HG03196 (cell line): ENCODE measurements around the gene SLC18B1.

Source experiments
- ATAC-seq: cut with Tn5 transposase; IDR thresholded peaks from one replicate; pipeline ENCODE4 v1.9.1; 2021; ENCODE audit not compliant: unreplicated experiment

SLC18B1 gene

DNA sequence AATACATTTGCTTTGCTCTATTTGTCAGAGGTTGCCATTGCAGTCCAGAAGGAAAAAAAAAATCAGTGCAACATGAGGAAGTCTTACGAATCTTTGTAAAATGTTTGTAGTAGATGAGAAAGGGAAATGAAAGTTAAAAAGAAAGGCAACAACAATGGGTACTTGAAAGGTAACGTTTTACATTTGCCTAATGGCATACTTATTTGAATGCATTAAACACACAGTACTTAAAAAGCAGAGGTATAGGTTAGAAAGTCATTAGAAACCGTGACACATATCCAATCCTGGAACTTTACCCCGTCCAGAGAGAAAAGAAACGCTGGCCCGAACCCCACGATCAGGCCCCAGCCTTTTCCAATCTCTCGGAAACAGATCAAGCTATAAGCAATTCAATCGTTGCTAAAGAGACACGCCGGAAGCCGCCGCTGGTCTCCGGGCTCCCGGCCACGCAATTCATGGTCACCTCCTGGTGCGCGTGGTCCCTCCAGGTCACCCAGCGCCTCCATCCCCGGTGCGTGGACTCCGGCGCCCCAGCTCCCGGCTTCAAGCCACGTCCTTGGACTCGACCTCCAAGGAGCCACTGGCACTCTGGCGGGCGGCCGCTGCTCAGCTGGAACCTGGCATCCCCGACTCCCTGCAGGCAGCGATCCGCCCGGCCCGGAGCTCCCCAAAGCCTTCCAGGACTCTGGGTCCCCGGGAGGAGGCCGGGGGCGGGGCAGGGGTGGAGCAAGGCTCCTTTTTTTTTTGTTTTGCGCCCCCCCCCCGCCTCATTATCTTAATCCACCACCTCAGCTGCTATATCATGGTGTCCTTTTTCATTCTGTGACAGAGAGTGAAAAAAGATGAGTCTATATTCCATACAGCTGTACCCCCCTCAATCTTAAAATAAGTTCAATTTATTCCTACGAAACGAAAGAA is at the start of gene SLC18B1:
Gene SLC18B1, minus strand, starts transcription at position 687 of the 918 bp plus-strand sequence. Its CDS starts 181 bp downstream, at position 506.
- ATAC-seq, result peak; percentile 52

- no peak for ATAC-seq
These were observed 45.0 kb upstream of the SLC18B1 start for GRCh38 chr6:132843316-132844035.

DNA sequence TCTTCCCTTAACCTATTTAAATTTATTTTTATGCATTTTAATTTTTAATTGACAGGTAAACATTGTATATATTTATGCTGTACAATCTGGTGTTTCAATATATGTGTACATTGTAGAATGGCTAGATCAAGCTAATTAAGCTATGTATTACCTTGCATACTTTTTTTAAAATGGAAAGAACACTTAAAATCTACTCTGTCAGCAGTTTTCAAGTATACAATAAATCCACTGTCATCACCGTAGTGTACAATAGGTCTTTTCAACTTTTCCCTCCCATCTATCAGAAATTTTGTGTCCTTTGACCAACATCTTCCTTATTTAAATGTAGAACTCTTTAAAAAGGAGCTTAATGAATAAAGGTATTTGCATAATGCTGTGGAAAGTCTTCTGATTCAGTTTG is 43.5 kb upstream of the SLC18B1 start:
- ATAC-seq, result no peak

DNA sequence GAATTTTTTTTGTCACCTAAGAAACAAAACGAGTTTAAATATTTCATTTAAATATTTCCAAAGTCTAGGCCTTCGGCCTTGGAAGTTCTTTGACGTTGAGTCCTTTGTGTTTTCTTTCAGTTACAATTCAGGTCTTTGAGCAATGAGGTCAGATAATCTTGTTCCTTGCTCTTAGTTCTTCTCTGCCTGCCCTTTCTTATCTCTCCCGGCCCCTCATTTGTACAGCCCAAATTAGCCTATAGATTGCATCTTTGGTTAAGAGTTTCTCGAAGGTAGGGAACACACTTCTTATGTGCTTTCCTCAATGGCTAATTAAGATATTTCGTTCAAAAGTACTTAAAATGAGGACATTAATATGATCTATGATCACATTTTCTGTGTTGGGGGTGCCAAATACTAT is 34.5 kb upstream of the SLC18B1 start:
- no peak for ATAC-seq

DNA sequence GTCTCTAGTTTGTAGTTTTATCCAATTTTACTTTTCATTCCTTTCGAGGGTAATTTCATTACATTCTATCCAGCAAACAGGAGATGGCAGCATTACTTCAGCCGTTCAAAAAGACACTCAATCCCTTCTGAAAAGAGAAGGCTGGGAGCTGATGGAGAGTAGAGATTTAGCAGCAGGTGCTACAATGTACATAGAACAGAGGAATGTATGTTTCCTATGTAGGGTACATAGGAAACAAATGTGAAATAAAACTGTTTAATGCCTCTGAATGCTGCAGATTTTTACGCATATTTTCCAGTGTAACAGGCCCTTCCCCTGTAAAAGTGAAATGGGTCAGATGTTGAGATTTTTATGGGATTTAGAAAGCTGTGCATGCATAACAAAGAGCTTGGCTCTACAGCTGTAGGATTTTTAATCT is 31.9 kb upstream of the SLC18B1 start:
- ATAC-seq, result no peak

DNA sequence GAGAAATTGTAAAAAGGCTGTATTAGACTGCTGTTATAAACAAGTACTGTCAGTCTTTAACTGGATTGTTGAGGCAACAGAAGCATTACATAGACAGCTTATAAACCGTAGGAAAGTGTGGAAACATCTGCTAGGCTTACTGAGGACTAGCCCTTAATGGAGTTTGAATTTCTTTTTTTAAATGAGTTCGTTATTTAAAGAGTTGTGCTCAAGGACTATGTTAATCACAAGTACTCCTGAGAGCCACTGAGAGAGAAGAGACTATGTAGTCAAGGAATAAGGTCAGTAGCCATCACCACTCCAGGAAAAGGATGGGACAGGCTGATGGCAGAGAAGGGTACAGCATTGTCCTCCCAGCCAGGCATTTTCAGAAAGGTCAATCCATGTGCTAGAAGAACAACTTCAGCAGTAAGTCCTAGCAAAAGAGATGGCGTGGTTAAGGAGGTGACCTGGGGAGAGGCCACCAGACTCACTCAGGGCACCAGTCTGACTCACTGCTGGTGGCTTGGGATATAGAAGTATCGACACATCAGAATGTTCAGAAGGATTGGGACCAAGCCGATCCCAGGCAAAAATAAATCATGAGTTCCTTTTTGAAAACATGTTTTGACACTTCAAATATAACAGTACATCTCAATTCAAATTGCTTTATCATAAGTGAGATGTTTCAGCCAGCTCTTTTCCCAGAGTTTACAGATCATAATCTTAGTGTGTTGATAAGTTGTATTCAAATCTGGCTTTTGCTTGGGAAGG is 22.4 kb upstream of the SLC18B1 start:
- ATAC-seq, result no peak

GRCh38 chr6:132819405-132820161 is 21.1 kb upstream of the SLC18B1 start:
- ATAC-seq, result no peak

GRCh38 chr6:132818404-132819359 is 20.2 kb upstream of the SLC18B1 start:
- no peak for ATAC-seq

DNA sequence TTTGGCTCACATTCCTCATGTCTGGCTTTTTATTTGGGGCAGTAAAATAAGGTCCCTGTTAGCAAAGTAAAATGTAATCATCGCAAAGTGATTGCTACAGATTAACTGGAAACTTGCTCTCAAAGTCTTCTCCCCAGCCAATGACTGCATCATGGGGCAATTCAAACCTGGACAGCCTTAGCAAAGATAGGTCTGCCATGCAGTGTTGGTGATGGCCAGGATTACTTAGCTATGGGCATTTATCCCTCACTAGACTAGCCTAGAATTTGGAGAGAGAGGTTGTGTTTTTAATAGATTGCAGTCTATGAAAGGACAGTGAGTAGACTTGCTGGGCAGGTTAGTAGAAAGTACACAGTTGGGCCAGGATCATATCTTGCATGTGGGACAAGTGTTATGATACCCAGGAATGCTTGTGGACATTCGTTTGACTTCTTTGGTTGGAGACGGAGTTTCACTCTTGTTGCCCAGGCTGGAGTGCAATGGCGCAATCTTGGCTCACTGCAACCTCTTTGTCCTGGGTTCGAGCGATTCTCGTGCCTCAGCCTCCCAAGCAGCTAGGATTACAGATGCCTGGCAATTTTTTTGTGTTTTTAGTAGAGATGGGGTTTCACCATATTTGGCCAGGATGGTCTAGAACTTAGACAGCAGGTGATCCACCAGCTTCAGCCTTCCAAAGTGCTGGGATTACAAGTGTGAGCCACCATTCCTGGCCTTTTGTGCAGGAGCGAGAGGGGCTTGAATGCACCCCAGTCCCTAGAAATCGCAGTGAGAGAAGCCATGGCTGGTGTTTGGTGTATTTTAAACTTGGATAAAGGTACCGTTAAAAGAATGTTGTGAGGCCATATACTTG is 19.3 kb upstream of the SLC18B1 start:
- no peak for ATAC-seq

DNA sequence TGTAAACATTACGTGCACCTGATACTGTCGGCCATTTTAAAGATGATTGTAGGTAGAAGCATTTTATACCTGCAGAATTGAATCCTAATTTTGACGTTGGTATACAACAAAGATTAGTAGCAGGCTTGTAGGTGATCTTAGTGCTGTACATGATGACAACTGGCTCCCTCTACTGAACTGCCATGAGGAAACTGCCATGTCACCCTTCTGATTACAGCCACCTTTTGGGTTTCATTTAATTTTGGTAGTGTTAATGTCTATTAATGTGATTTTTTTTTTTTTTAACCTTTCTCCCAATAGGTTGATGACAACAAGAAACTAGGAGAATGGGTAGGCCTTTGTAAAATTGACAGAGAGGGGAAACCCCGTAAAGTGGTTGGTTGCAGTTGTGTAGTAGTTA is 18.2 kb upstream of the SLC18B1 start:
- no peak for ATAC-seq

DNA sequence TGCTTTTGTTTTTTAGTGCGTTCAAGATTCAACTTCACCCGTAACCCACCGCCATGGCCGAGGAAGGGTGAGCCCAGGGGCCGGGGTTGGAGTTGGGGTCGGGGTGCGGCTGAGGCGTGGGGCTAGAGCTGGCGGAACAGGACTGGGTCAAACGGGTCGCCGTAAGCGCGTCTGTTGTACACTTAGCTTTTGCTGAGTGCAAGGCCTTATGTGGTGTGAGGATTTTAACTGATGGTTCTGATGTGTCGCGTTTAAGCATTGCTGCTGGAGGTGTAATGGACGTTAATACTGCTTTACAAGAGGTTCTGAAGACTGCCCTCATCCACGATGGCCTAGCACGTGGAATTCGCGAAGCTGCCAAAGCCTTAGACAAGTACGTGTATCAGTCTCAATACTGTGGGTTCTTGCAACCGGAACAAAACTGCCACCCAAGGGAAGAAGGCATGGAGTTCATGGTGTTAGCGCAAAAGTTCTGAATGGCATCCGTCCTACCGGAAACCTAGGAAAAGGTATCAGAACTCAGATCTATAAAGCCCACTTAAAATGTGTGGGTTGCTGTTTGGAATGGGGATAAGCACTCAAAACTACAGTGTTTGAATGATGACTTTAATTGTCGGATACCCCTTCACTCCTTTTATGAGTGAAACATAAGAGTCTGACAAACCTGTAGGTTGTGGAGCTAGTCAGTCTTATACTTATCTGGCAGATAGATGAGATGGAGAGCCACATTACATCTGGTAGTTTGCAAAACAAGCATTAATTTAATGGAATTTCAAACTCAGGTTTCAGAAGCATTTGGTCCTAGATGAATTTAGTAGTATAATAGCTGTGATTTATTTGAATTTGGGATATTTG is 16.5 kb upstream of the SLC18B1 start:
- ATAC-seq, result peak; percentile 8

GRCh38 chr6:132813173-132813856 is 14.9 kb upstream of the SLC18B1 start:
- peak; percentile 19 for ATAC-seq

DNA sequence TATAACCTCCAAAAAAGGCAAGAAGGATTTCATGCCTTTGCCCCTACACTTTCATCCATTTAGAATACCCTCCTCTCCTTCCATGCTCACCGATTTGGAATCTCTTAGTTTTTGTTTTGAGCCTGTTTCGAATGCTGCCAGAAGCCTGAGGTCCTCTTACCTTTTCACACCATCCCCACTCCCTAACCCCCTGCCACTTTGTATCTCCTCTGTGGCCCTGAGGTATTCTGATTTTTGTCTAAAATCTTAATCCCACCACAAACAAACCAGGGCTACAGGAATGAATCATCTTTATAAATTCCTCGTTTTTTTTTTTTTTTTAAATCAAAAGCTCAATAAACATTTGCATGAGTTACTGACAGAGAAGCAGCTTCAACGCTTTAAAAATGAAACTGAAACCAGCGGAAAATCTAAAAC is 14.3 kb upstream of the SLC18B1 start:
- ATAC-seq, result peak; percentile 1

DNA sequence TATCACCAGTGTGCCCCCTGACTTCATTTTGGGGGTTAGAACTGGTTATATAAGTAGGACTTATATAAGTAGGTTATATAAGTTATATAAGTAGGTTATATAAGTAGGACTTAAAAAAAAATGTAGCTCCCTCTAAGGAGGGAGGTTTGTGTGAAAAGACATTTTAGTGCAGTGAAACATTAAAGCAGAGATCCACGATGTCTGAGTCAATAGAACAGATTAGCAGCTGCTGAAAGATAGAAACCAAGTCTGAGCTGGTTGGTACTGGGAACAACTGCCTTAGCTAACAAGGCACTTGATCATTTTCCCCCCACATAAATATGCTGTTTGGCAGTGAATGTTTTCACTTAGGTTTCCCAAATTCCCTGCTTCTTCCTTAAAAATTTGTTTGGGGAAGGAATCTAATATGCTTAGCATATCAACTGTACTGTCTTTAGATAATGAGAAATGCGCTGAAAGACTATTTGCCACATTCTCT is 13.9 kb upstream of the SLC18B1 start:
- no peak for ATAC-seq

GRCh38 chr6:132811276-132811675 is 12.8 kb upstream of the SLC18B1 start:
- no peak for ATAC-seq

- no peak for ATAC-seq
These were observed 7.1 kb upstream of the SLC18B1 start for GRCh38 chr6:132805548-132805947.

DNA sequence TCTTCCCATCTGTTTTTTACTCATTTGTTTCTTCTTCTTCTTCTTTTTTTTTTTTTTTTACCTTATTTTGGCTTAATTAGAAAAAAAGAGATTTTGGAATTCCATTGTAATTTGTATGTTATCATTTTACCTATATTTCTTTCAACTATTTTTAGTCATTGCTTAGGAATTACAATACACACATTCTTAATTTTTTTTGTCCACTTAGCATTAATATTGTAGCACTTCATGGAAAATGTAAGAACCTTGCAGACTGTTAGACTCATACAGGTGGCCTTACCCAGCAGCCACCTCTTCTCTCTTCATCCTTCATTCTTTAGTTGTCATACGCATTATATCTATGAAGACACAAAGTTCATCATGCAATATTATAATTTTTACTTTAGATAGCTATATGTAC is 5.8 kb upstream of the SLC18B1 start:
- ATAC-seq, result no peak
